Measurements from ENCODE around the gene IFITM10. TPM values are rescaled to one million over a fixed set of nuclear protein-coding genes. Genes with fewer than 3 reads are reported as not detected.

The IFITM10 gene
- total RNA-seq, 1 donor from 2014 or later = 0.64 TPM

GRCh38 chr11:1756791-1757771 is 6.7 kb upstream of the IFITM10 start:
- H3K36me3 Mint-ChIP-seq (ENCODE audit: low read depth, unreplicated experiment) = no peaks in the 10 kb centered on the region
- H3K27me3 Mint-ChIP-seq (ENCODE audit: unreplicated experiment) = peaks cover 9% of the 10 kb centered on the region
- H3K27ac Mint-ChIP-seq (ENCODE audit: unreplicated experiment) = no peak overlapping the region
- TF ChIP-seq CTCF (IDR thresholded peaks at IDR 0.05; ENCODE audit: unreplicated experiment) = no peak
- H3K9me3 Mint-ChIP-seq (ENCODE audit: unreplicated experiment) = no peaks in the 10 kb centered on the region
- H3K4me3 Mint-ChIP-seq (ENCODE audit: unreplicated experiment) = no peak overlapping the region
- H3K4me1 Mint-ChIP-seq (ENCODE audit: unreplicated experiment) = peaks cover 4% of the 10 kb centered on the region
- DNase-seq (ENCODE audit: low spot score) = no peak

- no peak for TF ChIP-seq CTCF (IDR thresholded peaks at IDR 0.05; ENCODE audit: unreplicated experiment)
- H3K4me1 Mint-ChIP-seq (ENCODE audit: unreplicated experiment) = peaks cover 4% of the 10 kb centered on the region
- no peaks in the 10 kb centered on the region for H3K36me3 Mint-ChIP-seq (ENCODE audit: low read depth, unreplicated experiment)
- H3K9me3 Mint-ChIP-seq (ENCODE audit: unreplicated experiment) = no peaks in the 10 kb centered on the region
- H3K27ac Mint-ChIP-seq (ENCODE audit: unreplicated experiment) = no peak overlapping the region
- peaks cover 7% of the 10 kb centered on the region for H3K27me3 Mint-ChIP-seq (ENCODE audit: unreplicated experiment)
- no peak overlapping the region for H3K4me3 Mint-ChIP-seq (ENCODE audit: unreplicated experiment)
- no peak for DNase-seq (ENCODE audit: low spot score)
Measured at GRCh38 chr11:1755692-1756561, 5.5 kb upstream of the IFITM10 start.

GRCh38 chr11:1755344-1755691 is 4.9 kb upstream of the IFITM10 start:
- H3K36me3 Mint-ChIP-seq (ENCODE audit: low read depth, unreplicated experiment) = no peaks in the 10 kb centered on the region
- H3K27ac Mint-ChIP-seq (ENCODE audit: unreplicated experiment) = no peak overlapping the region
- H3K4me3 Mint-ChIP-seq (ENCODE audit: unreplicated experiment) = no peak overlapping the region
- H3K4me1 Mint-ChIP-seq (ENCODE audit: unreplicated experiment) = peaks cover 7% of the 10 kb centered on the region
- DNase-seq (ENCODE audit: low spot score) = no peak
- H3K9me3 Mint-ChIP-seq (ENCODE audit: unreplicated experiment) = no peaks in the 10 kb centered on the region
- H3K27me3 Mint-ChIP-seq (ENCODE audit: unreplicated experiment) = peaks cover 10% of the 10 kb centered on the region
- no peak for TF ChIP-seq CTCF (IDR thresholded peaks at IDR 0.05; ENCODE audit: unreplicated experiment)

GRCh38 chr11:1754376-1755150 is 4.2 kb upstream of the IFITM10 start:
- H3K9me3 Mint-ChIP-seq (ENCODE audit: unreplicated experiment) = no peaks in the 10 kb centered on the region
- H3K27me3 Mint-ChIP-seq (ENCODE audit: unreplicated experiment) = peaks cover 15% of the 10 kb centered on the region
- no peak for TF ChIP-seq CTCF (IDR thresholded peaks at IDR 0.05; ENCODE audit: unreplicated experiment)
- no peak overlapping the region for H3K27ac Mint-ChIP-seq (ENCODE audit: unreplicated experiment)
- no peak overlapping the region for H3K4me3 Mint-ChIP-seq (ENCODE audit: unreplicated experiment)
- peaks cover 15% of the 10 kb centered on the region for H3K4me1 Mint-ChIP-seq (ENCODE audit: unreplicated experiment)
- no peaks in the 10 kb centered on the region for H3K36me3 Mint-ChIP-seq (ENCODE audit: low read depth, unreplicated experiment)
- no peak for DNase-seq (ENCODE audit: low spot score)
